ENCODE results near the gene GRIK5. TPM values are rescaled to one million over a fixed set of nuclear protein-coding genes. Genes with fewer than 3 reads are reported as not detected.

Gene GRIK5
- polyA plus RNA-seq, 1 donor (not counting 4 experiments of a cell fraction or from before 2014, with no cell fraction given): 0.17 TPM

DNA sequence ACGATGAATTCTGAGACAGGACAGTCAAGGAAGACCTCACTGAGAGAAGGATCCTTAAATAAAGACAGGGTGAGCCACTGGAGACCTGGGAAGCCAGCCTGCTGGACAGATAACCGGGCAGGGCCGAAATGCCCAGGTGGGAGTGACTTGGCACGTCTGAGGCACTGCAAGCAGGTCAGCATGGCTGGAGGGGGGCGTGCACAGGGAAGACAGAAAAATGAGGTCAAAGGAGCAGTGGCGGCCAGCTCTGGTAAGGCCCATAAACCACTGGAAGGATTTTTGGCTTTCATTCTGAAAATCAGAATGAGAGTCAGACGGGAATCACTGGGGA is 70.2 kb downstream of the GRIK5 start:
- Histone ChIP-seq H3K9me1 (ENCODE audit: control insufficient read depth, extremely low read depth, insufficient read depth, low read length) (no peaks in the 10 kb centered on the region), H3K9ac (ENCODE audit: control insufficient read depth, extremely low read depth, insufficient read depth, low read length) (no peak overlapping the region), H3K36me3 (ENCODE audit: control insufficient read depth in 2 of 2, extremely low read depth in 1 of 2, insufficient read depth in 2 of 2, low read length in 2 of 2) (no peaks in the 10 kb centered on the region), H3K27me3 (ENCODE audit: control insufficient read depth, extremely low read depth, insufficient read depth, low read length) (peaks cover 61% of the 10 kb centered on the region), H3K4me1 (ENCODE audit: control insufficient read depth, extremely low read depth, insufficient read depth, low read length) (no peaks in the 10 kb centered on the region), H3K27ac (ENCODE audit: control insufficient read depth, insufficient read depth, low read length) (no peak overlapping the region), H3K4me3 (ENCODE audit: control insufficient read depth in 2 of 3, extremely low read depth in 1 of 3, insufficient read depth in 2 of 3, low read depth in 1 of 3, low read length in 3 of 3) (no peak overlapping the region), H3K79me2 (ENCODE audit: control insufficient read depth, insufficient read depth, low read length) (no peaks in the 10 kb centered on the region), H3K4me2 (ENCODE audit: control insufficient read depth, extremely low read depth, insufficient read depth, low read depth, low read length) (no peak overlapping the region), H2AFZ (ENCODE audit: control insufficient read depth, low read length) (no peak overlapping the region), H4K20me1 (ENCODE audit: control insufficient read depth, extremely low read depth, insufficient read depth, low read length) (no peaks in the 10 kb centered on the region), H3K9me3 (ENCODE audit: control insufficient read depth, low read depth, low read length) (no peaks in the 10 kb centered on the region)
- DNase-seq (ENCODE audit: low read depth, low spot score) (no peak), FAIRE-seq (no peak)
- no peak for TF ChIP-seq EZH2 (IDR thresholded peaks at IDR 0.05; ENCODE audit: low read length)
- TF ChIP-seq, protein P1, sequence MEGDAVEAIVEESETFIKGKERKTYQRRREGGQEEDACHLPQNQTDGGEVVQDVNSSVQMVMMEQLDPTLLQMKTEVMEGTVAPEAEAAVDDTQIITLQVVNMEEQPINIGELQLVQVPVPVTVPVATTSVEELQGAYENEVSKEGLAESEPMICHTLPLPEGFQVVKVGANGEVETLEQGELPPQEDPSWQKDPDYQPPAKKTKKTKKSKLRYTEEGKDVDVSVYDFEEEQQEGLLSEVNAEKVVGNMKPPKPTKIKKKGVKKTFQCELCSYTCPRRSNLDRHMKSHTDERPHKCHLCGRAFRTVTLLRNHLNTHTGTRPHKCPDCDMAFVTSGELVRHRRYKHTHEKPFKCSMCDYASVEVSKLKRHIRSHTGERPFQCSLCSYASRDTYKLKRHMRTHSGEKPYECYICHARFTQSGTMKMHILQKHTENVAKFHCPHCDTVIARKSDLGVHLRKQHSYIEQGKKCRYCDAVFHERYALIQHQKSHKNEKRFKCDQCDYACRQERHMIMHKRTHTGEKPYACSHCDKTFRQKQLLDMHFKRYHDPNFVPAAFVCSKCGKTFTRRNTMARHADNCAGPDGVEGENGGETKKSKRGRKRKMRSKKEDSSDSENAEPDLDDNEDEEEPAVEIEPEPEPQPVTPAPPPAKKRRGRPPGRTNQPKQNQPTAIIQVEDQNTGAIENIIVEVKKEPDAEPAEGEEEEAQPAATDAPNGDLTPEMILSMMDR (optimal IDR thresholded peaks at IDR 0.05 in 1 of 3, IDR thresholded peaks at IDR 0.05 in 1 of 3, conservative IDR thresholded peaks at IDR 0.05 in 1 of 3; ENCODE audit: extremely low read depth in 1 of 3, insufficient read depth in 2 of 3, low read length in 3 of 3): no peak
- dilution Hi-C loops (cut with MboI; ENCODE audit: extremely low pct_ligation_motif_present, low sequenced_read_pairs): no loop called here

DNA sequence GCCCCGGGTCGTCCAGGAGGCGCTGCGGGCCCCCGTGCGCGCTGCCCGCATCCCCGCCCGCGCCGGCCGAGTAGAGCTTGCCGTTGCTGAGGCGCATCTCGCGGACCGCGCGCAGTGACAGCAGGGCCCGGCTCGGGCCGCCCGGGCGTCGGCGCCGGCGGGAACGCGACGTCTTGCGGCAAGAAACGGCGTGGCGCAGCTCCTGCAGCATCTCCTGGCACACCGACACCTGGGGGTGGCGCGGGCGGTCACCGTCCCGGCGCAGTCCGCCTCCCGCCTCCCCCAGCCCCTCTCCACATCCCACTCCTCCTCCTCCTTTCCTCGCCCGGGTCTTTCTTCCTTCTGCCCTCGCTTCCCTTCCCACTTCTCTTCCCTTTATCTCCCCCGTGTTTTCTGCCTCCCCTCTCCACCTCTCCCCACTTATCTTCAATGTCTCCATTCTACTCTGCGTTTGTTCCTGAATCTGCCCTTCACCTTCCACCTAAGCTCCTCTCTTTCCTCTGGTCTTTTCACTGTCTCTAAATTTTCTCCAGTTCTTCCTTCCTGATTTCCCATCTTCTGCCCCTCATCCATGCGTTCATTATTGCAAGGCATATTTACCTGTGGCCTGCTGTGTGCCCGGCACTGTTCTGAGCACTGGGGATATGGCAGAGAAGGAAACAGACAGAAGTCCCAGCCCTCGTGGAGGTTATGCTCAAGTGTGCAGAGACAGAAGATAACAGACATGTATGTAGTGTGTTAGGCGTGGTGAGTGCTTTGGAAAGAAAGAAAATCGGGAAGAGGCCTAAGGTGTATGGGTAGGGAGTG is 70.7 kb downstream of the GRIK5 start:
- Histone ChIP-seq H3K4me2 (ENCODE audit: control insufficient read depth, extremely low read depth, insufficient read depth, low read depth, low read length) (no peak overlapping the region), H3K9me3 (ENCODE audit: control insufficient read depth, low read depth, low read length) (no peaks in the 10 kb centered on the region), H3K27me3 (ENCODE audit: control insufficient read depth, extremely low read depth, insufficient read depth, low read length) (peaks cover 65% of the 10 kb centered on the region), H3K36me3 (ENCODE audit: control insufficient read depth in 2 of 2, extremely low read depth in 1 of 2, insufficient read depth in 2 of 2, low read length in 2 of 2) (no peaks in the 10 kb centered on the region), H3K4me1 (ENCODE audit: control insufficient read depth, extremely low read depth, insufficient read depth, low read length) (no peaks in the 10 kb centered on the region), H3K9me1 (ENCODE audit: control insufficient read depth, extremely low read depth, insufficient read depth, low read length) (no peaks in the 10 kb centered on the region), H2AFZ (ENCODE audit: control insufficient read depth, low read length) (no peak overlapping the region), H3K9ac (ENCODE audit: control insufficient read depth, extremely low read depth, insufficient read depth, low read length) (no peak overlapping the region), H3K4me3 (ENCODE audit: control insufficient read depth in 2 of 3, extremely low read depth in 1 of 3, insufficient read depth in 2 of 3, low read depth in 1 of 3, low read length in 3 of 3) (no peak overlapping the region), H4K20me1 (ENCODE audit: control insufficient read depth, extremely low read depth, insufficient read depth, low read length) (no peaks in the 10 kb centered on the region), H3K79me2 (ENCODE audit: control insufficient read depth, insufficient read depth, low read length) (no peaks in the 10 kb centered on the region), H3K27ac (ENCODE audit: control insufficient read depth, insufficient read depth, low read length) (no peak overlapping the region)
- FAIRE-seq: no peak
- dilution Hi-C loops (cut with MboI; ENCODE audit: extremely low pct_ligation_motif_present, low sequenced_read_pairs): no loop called here
- DNase-seq (ENCODE audit: low read depth, low spot score): no peak
- TF ChIP-seq, protein P1 (optimal IDR thresholded peaks at IDR 0.05 in 1 of 3, IDR thresholded peaks at IDR 0.05 in 1 of 3, conservative IDR thresholded peaks at IDR 0.05 in 1 of 3; ENCODE audit: extremely low read depth in 1 of 3, insufficient read depth in 2 of 3, low read length in 3 of 3): peak in 1 of 3 experiments; percentile 23
- TF ChIP-seq EZH2 (IDR thresholded peaks at IDR 0.05; ENCODE audit: low read length): no peak
